Epidermal melanocyte (primary cell): Measurements from ENCODE around the gene ATAD1.
"Not testable (repeated sequence)": the region's sequence is repeated elsewhere in the genome, so short reads cannot be mapped to it uniquely, and the experiment has no call there.

ENCODE experiments used
- DNase-seq: peaks from one replicate; pipeline ENCODE4 v3.0.0; 2011; ENCODE audit warnings: low spot score; ENCODE audit not compliant: insufficient read length

The ATAD1 gene

GRCh38 chr10:87803328-87803727 lies 14.7 kb downstream of the ATAD1 start:
- DNase-seq = no peak

- DNase-seq = not testable (repeated sequence)
Measured at GRCh38 chr10:87801813-87802435, 16.1 kb downstream of the ATAD1 start.

GRCh38 chr10:87799860-87800259 lies 18.2 kb downstream of the ATAD1 start:
- no peak for DNase-seq

- DNase-seq = no peak
Measured at GRCh38 chr10:87798082-87798481, 19.9 kb downstream of the ATAD1 start.

GRCh38 chr10:87794285-87794684 lies 23.7 kb downstream of the ATAD1 start:
- DNase-seq = no peak

GRCh38 chr10:87790185-87790584 lies 27.8 kb downstream of the ATAD1 start:
- no peak for DNase-seq

- DNase-seq = no peak
Measured at GRCh38 chr10:87786421-87786820, 31.6 kb downstream of the ATAD1 start.

GRCh38 chr10:87782721-87783120 lies 35.3 kb downstream of the ATAD1 start:
- no peak for DNase-seq

- no peak for DNase-seq
Measured at GRCh38 chr10:87781545-87781944, 36.5 kb downstream of the ATAD1 start.

GRCh38 chr10:87776328-87776727 lies 41.7 kb downstream of the ATAD1 start:
- no peak for DNase-seq

GRCh38 chr10:87775766-87776165 lies 42.3 kb downstream of the ATAD1 start:
- no peak for DNase-seq

- no peak for DNase-seq
Measured at GRCh38 chr10:87771871-87772500, 46.0 kb downstream of the ATAD1 start.

GRCh38 chr10:87767253-87767652 lies 50.8 kb downstream of the ATAD1 start:
- DNase-seq = no peak

GRCh38 chr10:87765666-87766376 lies 52.2 kb downstream of the ATAD1 start:
- DNase-seq = no peak

- DNase-seq = no peak
Measured at GRCh38 chr10:87764072-87764934, 53.7 kb downstream of the ATAD1 start.

GRCh38 chr10:87763086-87763861 lies 54.8 kb downstream of the ATAD1 start:
- no peak for DNase-seq

GRCh38 chr10:87761892-87762291 lies 56.1 kb downstream of the ATAD1 start:
- no peak for DNase-seq

- no peak for DNase-seq
Measured at GRCh38 chr10:87761153-87761552, 56.9 kb downstream of the ATAD1 start.

- no peak for DNase-seq
Measured at GRCh38 chr10:87760195-87760905, 57.7 kb downstream of the ATAD1 start.

GRCh38 chr10:87759551-87759950 lies 58.5 kb downstream of the ATAD1 start:
- no peak for DNase-seq
